HL-60 (cell line): ENCODE measurements around the gene LSM5.

Source experiments
- DNase-seq, 2 experiments: peaks; one replicate each; pipeline ENCODE4 v3.0.0-alpha.2; 2010 to 2020; ENCODE audit warnings: low read depth in 1 of 2, low spot score in 1 of 2
- H3K27ac ChIP-seq: fragments of 250-450 bp; sonication (Bioruptor Pico); replicated peaks from 2 replicates; pipeline ENCODE4 v1.5.1; 2020; ENCODE audit warnings: mild to moderate bottlenecking, moderate library complexity
- H3K27me3 ChIP-seq: fragments of 250-450 bp; sonication (Bioruptor Pico); 2 replicates; pipeline ENCODE4 v1.5.1; 2021; ENCODE audit warnings: mild to moderate bottlenecking, moderate library complexity; ENCODE audit not compliant: insufficient read depth, poor library complexity, severe bottlenecking
- H3K4me3 ChIP-seq: replicated peaks from 2 replicates; pipeline ENCODE4 v1.5.1; 2011; ENCODE audit warnings: mild to moderate bottlenecking, control low read depth, low read length; ENCODE audit not compliant: insufficient read depth
- CTCF ChIP-seq: IDR thresholded peaks from one replicate; pipeline ENCODE4 v1.5.1; 2011; ENCODE audit warnings: low read length, control low read depth, inconsistent platforms; ENCODE audit not compliant: insufficient read depth
- GABPA ChIP-seq: IDR thresholded peaks from 2 replicates; pipeline ENCODE4 v1.6.1; 2012; ENCODE audit warnings: low read depth
- POLR2AphosphoS5 ChIP-seq: IDR thresholded peaks from 2 replicates; pipeline ENCODE4 v1.6.1; 2012; ENCODE audit warnings: low read depth
- REST ChIP-seq: IDR thresholded peaks from 2 replicates; pipeline ENCODE4 v1.6.1; 2012; ENCODE audit warnings: low read depth; ENCODE audit not compliant: insufficient replicate concordance
- SPI1 ChIP-seq: IDR thresholded peaks from 2 replicates; pipeline ENCODE4 v1.6.1; 2012; ENCODE audit warnings: low read depth, mild to moderate bottlenecking, borderline replicate concordance

The LSM5 gene

GRCh38 chr7:32536585-32536984, 46.4 kb upstream of the LSM5 start:
- Histone ChIP-seq H3K27me3 (no peaks in the 10 kb centered on the region), H3K27ac (no peak overlapping the region), H3K4me3 (no peak overlapping the region)
- TF ChIP-seq SPI1 (no peak), POLR2AphosphoS5 (no peak), GABPA (no peak), CTCF (no peak), REST (no peak)
- no peak for DNase-seq

GRCh38 chr7:32536016-32536415, 45.8 kb upstream of the LSM5 start:
- DNase-seq = no peak
- H3K27ac ChIP-seq = no peak overlapping the region
- H3K4me3 ChIP-seq = no peak overlapping the region
- no peaks in the 10 kb centered on the region for H3K27me3 ChIP-seq
- no peak for TF ChIP-seq GABPA
- no peak for TF ChIP-seq POLR2AphosphoS5
- TF ChIP-seq CTCF = no peak
- TF ChIP-seq REST = no peak
- TF ChIP-seq SPI1 = no peak

- Histone ChIP-seq H3K27ac (no peak overlapping the region), H3K27me3 (no peaks in the 10 kb centered on the region), H3K4me3 (no peak overlapping the region)
- DNase-seq = no peak
- TF ChIP-seq CTCF (no peak), POLR2AphosphoS5 (no peak), SPI1 (no peak), REST (no peak), GABPA (no peak)
Observed at GRCh38 chr7:32535162-32535702, 45.1 kb upstream of the LSM5 start.
